IPS-18a (cell line): ENCODE results near the gene ANKRD55.
"Not testable (repeated sequence)": the region's sequence is repeated elsewhere in the genome, so short reads cannot be mapped to it uniquely, and the experiment has no call there.

Experiments used
- H3K27ac ChIP-seq: one replicate; pipeline ENCODE4 v1.5.1; 2013; ENCODE audit warnings: low read length
- H3K27me3 ChIP-seq: one replicate; pipeline ENCODE4 v1.6.1; 2013; ENCODE audit warnings: mild to moderate bottlenecking, low read length; ENCODE audit not compliant: control insufficient read depth, insufficient read depth
- H3K36me3 ChIP-seq: one replicate; pipeline ENCODE4 v1.6.1; 2013; ENCODE audit warnings: low read depth, low read length; ENCODE audit not compliant: control insufficient read depth
- H3K4me1 ChIP-seq: one replicate; pipeline ENCODE4 v1.6.1; 2013; ENCODE audit warnings: low read depth, low read length; ENCODE audit not compliant: control insufficient read depth
- H3K4me3 ChIP-seq: one replicate; pipeline ENCODE4 v1.5.1; 2013; ENCODE audit warnings: low read length
- H3K9ac ChIP-seq: one replicate; pipeline ENCODE4 v1.6.1; 2013; ENCODE audit warnings: mild to moderate bottlenecking, low read length, moderate library complexity
- H3K9me3 ChIP-seq: one replicate; pipeline ENCODE4 v1.6.1; 2013; ENCODE audit warnings: low read depth, low read length; ENCODE audit not compliant: control insufficient read depth

ANKRD55 gene

GRCh38 chr5:56251918-56252553, 18.9 kb upstream of the ANKRD55 start:
- H3K27me3 ChIP-seq: no peaks in the 10 kb centered on the region
- no peak overlapping the region for H3K27ac ChIP-seq
- no peak overlapping the region for H3K4me3 ChIP-seq
- no peak overlapping the region for H3K9ac ChIP-seq
- no peaks in the 10 kb centered on the region for H3K36me3 ChIP-seq
- H3K9me3 ChIP-seq: peaks cover 7% of the 10 kb centered on the region
- H3K4me1 ChIP-seq: no peaks in the 10 kb centered on the region

GRCh38 chr5:56251440-56251839, 18.3 kb upstream of the ANKRD55 start:
- H3K4me3 ChIP-seq: no peak overlapping the region

GRCh38 chr5:56250011-56250410, 16.9 kb upstream of the ANKRD55 start:
- Histone ChIP-seq H3K27ac (no peak overlapping the region), H3K9ac (no peak overlapping the region), H3K4me3 (no peak overlapping the region), H3K36me3 (no peaks in the 10 kb centered on the region), H3K27me3 (no peaks in the 10 kb centered on the region), H3K4me1 (no peaks in the 10 kb centered on the region), H3K9me3 (peaks cover 7% of the 10 kb centered on the region)

More at GRCh38 chr5:56251440-56251839, 18.3 kb upstream of the ANKRD55 start:
- Histone ChIP-seq H3K4me1 (no peaks in the 10 kb centered on the region), H3K9me3 (peaks cover 7% of the 10 kb centered on the region), H3K36me3 (no peaks in the 10 kb centered on the region), H3K27ac (no peak overlapping the region), H3K9ac (no peak overlapping the region), H3K27me3 (no peaks in the 10 kb centered on the region)

DNA sequence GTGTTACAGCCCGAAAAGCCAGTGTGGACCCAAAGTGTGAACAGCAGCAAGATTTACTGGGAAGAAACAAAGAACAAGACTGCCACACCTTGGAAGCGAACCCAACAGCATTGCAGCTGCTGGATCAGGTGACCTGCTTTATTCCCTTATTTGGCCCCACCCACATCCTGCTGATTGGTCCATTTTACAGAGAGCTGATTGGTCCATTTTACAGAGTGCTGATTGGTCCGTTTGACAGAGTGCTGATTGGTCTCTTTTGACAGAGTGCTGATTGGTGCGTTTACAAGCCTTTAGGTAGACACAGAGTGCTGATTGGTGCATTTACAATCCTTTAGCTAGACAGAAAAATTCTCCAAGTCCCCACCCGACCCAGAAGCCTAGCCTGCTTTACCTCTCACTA, 16.0 kb upstream of the ANKRD55 start:
- H3K9me3 ChIP-seq, H3K4me1 ChIP-seq, H3K36me3 ChIP-seq, H3K27me3 ChIP-seq, H3K27ac ChIP-seq, H3K4me3 ChIP-seq, H3K9ac ChIP-seq: not testable (repeated sequence)

- H3K4me3 ChIP-seq: no peak overlapping the region
- H3K9ac ChIP-seq: no peak overlapping the region
- H3K36me3 ChIP-seq: no peaks in the 10 kb centered on the region
- H3K27me3 ChIP-seq: no peaks in the 10 kb centered on the region
- H3K27ac ChIP-seq: no peak overlapping the region
- H3K9me3 ChIP-seq: peaks cover 7% of the 10 kb centered on the region
- no peaks in the 10 kb centered on the region for H3K4me1 ChIP-seq
Observed at GRCh38 chr5:56247592-56247991, 14.5 kb upstream of the ANKRD55 start.

- H3K9me3 ChIP-seq: peaks cover 8% of the 10 kb centered on the region
- H3K9ac ChIP-seq: no peak overlapping the region
- H3K4me3 ChIP-seq: no peak overlapping the region
- H3K36me3 ChIP-seq: no peaks in the 10 kb centered on the region
- H3K27ac ChIP-seq: no peak overlapping the region
- no peaks in the 10 kb centered on the region for H3K4me1 ChIP-seq
- H3K27me3 ChIP-seq: no peaks in the 10 kb centered on the region
Observed at GRCh38 chr5:56246769-56247168, 13.6 kb upstream of the ANKRD55 start.

DNA sequence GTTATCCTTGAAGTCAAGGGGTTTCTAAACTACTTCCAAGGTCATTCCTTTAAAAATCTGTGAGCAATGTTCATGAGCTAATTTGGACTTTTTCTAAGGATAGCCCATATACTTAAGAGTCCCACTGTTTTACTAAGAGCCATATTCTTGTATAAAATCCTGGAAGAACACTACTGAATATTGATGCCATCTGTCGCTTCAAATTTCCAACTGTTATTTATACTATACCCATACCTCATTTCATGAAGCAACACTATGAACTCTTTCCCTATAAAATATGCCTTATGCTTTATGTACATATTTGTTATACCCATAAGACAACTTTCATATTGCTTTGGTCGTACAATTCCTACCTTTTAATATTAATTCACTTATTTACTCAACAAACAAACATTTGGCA, 12.4 kb upstream of the ANKRD55 start:
- no peaks in the 10 kb centered on the region for H3K4me1 ChIP-seq
- H3K27ac ChIP-seq: no peak overlapping the region
- H3K36me3 ChIP-seq: no peaks in the 10 kb centered on the region
- no peaks in the 10 kb centered on the region for H3K27me3 ChIP-seq
- H3K4me3 ChIP-seq: no peak overlapping the region
- H3K9me3 ChIP-seq: peaks cover 11% of the 10 kb centered on the region
- H3K9ac ChIP-seq: no peak overlapping the region

DNA sequence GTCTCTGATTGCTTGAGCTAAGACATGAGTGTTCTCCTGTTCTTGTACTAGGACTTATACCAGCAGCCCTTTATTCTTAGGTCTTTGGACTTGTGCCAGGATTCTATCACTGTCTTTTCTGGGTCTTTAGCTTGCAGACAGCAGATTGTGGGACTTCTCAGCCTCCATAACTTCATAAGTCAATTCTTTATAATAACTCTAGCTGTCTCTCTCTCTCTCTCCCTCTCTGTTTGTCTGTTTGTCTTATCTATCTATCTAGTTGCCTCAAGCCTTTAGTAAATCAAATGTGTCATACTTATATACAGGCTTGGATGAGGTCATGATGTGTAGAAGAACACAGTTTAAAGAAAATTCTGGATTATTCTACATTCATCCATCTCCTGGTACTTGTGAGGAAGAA, 11.5 kb upstream of the ANKRD55 start:
- H3K27ac ChIP-seq: no peak overlapping the region

GRCh38 chr5:56242271-56242670, 9.1 kb upstream of the ANKRD55 start:
- not testable (repeated sequence) for H3K4me1 ChIP-seq, H3K9me3 ChIP-seq, H3K36me3 ChIP-seq, H3K4me3 ChIP-seq, H3K27me3 ChIP-seq, H3K27ac ChIP-seq, H3K9ac ChIP-seq

More for the DNA sequence above, 11.5 kb upstream of the ANKRD55 start:
- H3K9ac ChIP-seq: no peak overlapping the region
- H3K27me3 ChIP-seq: no peaks in the 10 kb centered on the region
- H3K4me3 ChIP-seq: no peak overlapping the region
- H3K9me3 ChIP-seq: peaks cover 11% of the 10 kb centered on the region
- H3K36me3 ChIP-seq: no peaks in the 10 kb centered on the region
- H3K4me1 ChIP-seq: no peaks in the 10 kb centered on the region

DNA sequence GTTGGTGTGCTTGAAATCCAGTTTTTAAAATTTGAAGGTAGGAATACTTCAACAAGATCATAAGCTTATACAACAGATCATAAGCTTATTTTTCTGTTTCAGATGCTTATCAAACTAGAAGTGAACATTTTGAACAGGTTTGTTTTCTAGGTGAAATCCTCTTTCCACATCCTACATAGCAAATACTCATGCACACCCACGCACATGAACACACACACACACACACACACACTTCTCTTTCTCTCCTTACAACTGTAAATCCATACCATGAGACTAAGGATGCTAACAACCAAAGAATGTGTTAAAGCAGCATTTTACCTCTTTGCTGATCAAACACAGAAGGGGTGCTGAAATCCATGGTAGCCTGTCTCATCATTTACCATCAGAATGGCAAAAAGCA, 592 bp downstream of the ANKRD55 start:
- H3K36me3 ChIP-seq: no peaks in the 10 kb centered on the region
- H3K27ac ChIP-seq: no peak overlapping the region
- no peak overlapping the region for H3K4me3 ChIP-seq
- no peaks in the 10 kb centered on the region for H3K4me1 ChIP-seq
- no peaks in the 10 kb centered on the region for H3K9me3 ChIP-seq
- H3K27me3 ChIP-seq: no peaks in the 10 kb centered on the region
- H3K9ac ChIP-seq: no peak overlapping the region

GRCh38 chr5:56230576-56230975, 2.6 kb downstream of the ANKRD55 start:
- Histone ChIP-seq H3K9me3 (no peaks in the 10 kb centered on the region), H3K27me3 (no peaks in the 10 kb centered on the region), H3K36me3 (no peaks in the 10 kb centered on the region), H3K27ac (no peak overlapping the region), H3K9ac (no peak overlapping the region), H3K4me1 (no peaks in the 10 kb centered on the region), H3K4me3 (no peak overlapping the region)

DNA sequence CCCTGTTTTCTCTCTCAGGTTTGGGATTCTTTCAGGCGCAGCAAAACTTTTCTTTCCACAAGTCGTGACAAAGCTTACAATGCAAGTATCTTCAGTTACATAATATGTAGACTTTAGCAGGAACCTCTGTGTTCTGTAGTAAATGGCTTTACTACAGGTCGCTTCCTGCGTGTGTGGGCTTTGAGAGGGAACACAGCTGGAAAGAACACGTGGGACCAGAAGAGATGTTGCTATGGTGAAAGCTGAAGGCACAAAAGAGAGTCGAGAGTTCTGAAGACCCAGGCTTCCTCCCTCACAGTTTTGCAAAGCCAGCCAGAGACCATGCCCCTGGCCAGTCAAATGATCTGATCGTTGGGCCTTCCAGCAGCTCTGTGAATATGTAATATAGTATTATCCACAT, 4.0 kb downstream of the ANKRD55 start:
- H3K4me1 ChIP-seq: no peaks in the 10 kb centered on the region
- H3K27ac ChIP-seq: no peak overlapping the region

More for the DNA sequence above, 4.0 kb downstream of the ANKRD55 start:
- H3K9ac ChIP-seq: no peak overlapping the region
- no peaks in the 10 kb centered on the region for H3K9me3 ChIP-seq
- no peaks in the 10 kb centered on the region for H3K36me3 ChIP-seq
- no peaks in the 10 kb centered on the region for H3K27me3 ChIP-seq
- no peak overlapping the region for H3K4me3 ChIP-seq
